Testis (tissue), 2 donors: ENCODE results near the gene PAPPA2.

Experiments used
- POLR2A ChIP-seq: fragments of 450-650 bp; IDR thresholded peaks from one replicate; pipeline ENCODE4 v1.6.1; 2017; ENCODE audit warnings: antibody characterized with exemption, mild to moderate bottlenecking, moderate library complexity
- TF ChIP-seq, protein P1 (sequence below), 3 experiments: fragments of 450-650 bp in 2 of 3; fragments of 200-600 bp in 1 of 3; sonication (generic) in 1 of 3; IDR thresholded peaks; one replicate each; pipeline ENCODE4 v1.5.1; 2016 to 2019; ENCODE audit warnings: antibody characterized with exemption in 3 of 3, mild to moderate bottlenecking in 2 of 3, moderate library complexity in 1 of 3

DNA sequence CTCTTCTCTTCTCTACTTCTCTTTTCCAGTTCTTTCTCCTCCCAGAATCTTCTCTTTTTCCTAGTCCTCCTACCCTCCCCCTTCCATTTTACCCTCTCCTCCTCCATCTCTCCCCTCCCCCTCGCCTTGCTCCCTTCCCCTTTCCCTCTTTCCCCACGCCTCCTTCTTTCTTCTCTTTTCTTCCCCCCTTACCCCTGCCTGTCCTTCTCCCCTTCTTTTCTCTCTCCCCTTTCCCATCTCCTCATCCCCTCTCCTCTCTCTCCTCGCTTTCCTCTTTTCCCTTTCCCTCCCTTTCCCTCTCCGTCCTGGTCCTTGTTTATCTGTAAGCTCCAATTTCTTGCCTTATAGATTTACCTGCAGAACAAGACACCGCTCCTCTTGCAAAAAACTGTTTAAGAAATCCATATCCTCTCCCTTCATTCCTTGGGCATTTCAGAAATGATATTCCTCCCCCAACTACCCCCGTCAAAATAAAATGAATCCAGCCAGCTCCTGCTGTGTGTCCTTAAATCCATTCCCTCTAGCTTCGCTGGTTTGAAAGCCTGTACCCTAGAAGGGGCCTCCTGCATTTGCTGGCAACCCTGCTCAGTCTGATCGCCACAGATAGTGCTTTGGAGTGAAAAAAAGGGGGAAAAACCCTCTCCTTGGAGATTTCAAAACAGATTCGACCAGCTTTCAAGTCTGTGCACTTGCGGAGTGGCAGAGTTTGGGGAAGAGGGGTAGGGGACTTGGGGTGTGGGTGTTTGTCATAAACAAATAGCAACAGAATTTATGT lies 89.4 kb downstream of the PAPPA2 start:
- TF ChIP-seq, protein P1, sequence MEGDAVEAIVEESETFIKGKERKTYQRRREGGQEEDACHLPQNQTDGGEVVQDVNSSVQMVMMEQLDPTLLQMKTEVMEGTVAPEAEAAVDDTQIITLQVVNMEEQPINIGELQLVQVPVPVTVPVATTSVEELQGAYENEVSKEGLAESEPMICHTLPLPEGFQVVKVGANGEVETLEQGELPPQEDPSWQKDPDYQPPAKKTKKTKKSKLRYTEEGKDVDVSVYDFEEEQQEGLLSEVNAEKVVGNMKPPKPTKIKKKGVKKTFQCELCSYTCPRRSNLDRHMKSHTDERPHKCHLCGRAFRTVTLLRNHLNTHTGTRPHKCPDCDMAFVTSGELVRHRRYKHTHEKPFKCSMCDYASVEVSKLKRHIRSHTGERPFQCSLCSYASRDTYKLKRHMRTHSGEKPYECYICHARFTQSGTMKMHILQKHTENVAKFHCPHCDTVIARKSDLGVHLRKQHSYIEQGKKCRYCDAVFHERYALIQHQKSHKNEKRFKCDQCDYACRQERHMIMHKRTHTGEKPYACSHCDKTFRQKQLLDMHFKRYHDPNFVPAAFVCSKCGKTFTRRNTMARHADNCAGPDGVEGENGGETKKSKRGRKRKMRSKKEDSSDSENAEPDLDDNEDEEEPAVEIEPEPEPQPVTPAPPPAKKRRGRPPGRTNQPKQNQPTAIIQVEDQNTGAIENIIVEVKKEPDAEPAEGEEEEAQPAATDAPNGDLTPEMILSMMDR (IDR thresholded peaks at IDR 0.05): no peak
- no peak for TF ChIP-seq POLR2A
